Psoas muscle (tissue), 8 donors: ENCODE results near the gene HEATR1. TPM values are rescaled to one million over a fixed set of nuclear protein-coding genes. Genes with fewer than 3 reads are reported as not detected.

Experiments
- ATAC-seq, 4 donors: fragments of 200-7000 bp; cut with Tn5 transposase; one replicate each; pipeline ENCODE4 v1.9.1; 2020; ENCODE audit warnings: moderate library complexity in 3 of 4, mild to moderate bottlenecking in 2 of 4
- DNase-seq, 2 donors: peaks; one replicate each; pipeline ENCODE4 v3.0.0-alpha.2; 2020
- H3K27ac ChIP-seq: fragments of 200-600 bp; one replicate; pipeline ENCODE4 v1.8.0; 2022
- H3K27me3 ChIP-seq, 3 donors: fragments of 200-600 bp in 1 of 3; one replicate each; pipeline versions ENCODE4 v1.6.1 to v1.8.0; 2013 to 2022; ENCODE audit warnings: low read length in 2 of 3, mild to moderate bottlenecking in 2 of 3, moderate library complexity in 1 of 3; ENCODE audit not compliant: insufficient read depth in 3 of 3
- H3K36me3 ChIP-seq, 2 donors: fragments of 200-600 bp in 1 of 2; one replicate each; pipeline versions ENCODE4 v1.6.1 to v1.8.0; 2013 to 2022; ENCODE audit warnings: low read depth in 1 of 2, mild to moderate bottlenecking in 1 of 2, moderate library complexity in 1 of 2; ENCODE audit not compliant: insufficient read depth in 1 of 2
- H3K4me1 ChIP-seq: fragments of 200-600 bp; one replicate; pipeline ENCODE4 v1.8.0; 2022
- H3K4me3 ChIP-seq: fragments of 200-600 bp; one replicate; pipeline ENCODE4 v1.8.0; 2022; ENCODE audit warnings: mild to moderate bottlenecking
- H3K9me3 ChIP-seq: fragments of 200-600 bp; one replicate; pipeline ENCODE4 v1.8.0; 2022
- CTCF ChIP-seq: fragments of 200-600 bp; IDR thresholded peaks from one replicate; pipeline ENCODE4 v1.8.0; 2022; ENCODE audit warnings: antibody characterized with exemption
- WGBS, 3 donors: extraction: QIAGEN DNeasy Blood & Tissue Kit; methylation state at CpG; one replicate each; pipeline versions ENCODE4 v1.1.6 to v1.1.7; 2013; 5-methylcytosine and 5-hydroxymethylcytosine counted together
- intact Hi-C, 2 donors: fragments of 100-400 bp; cut with DNase I; formaldehyde crosslinking; loops; one replicate each; pipeline versions ENCODE4 v1.11.0 to v1.14.2; 2022
- polyA plus RNA-seq, 3 donors: library from polyadenylated mRNA; stranded (reverse); fragments of 200-250 nt; gene quantifications; one replicate each; pipeline ENCODE4 v1.2.3, GENCODE V29; 2013
- total RNA-seq, 4 donors: library from RNA; stranded (reverse); fragmentation: NEBNext Ultra II Directional in 2 of 4; extraction: Animal tissue kit (Norgen Biotek cat#: 25700) in 2 of 4; gene quantifications; one replicate each; pipeline versions ENCODE4 v1.2.1 to v1.2.4, GENCODE V29; 2021 to 2023
- donor health status: healthy with polysubstance abuse.
- donor health status: DM: no; HTN: no; CAD: no; lungs with moderate emphysema.
- donor health status: Bipolar disorder and iron deficiency.
- donor health status: healthy.
- donor health status: DM: yes; HTN: yes; CAD: no.
- donor health status: DM: no; HTN: no; CAD: no.
- donor health status: DM: no; HTN: no; CAD: no.
- donor health status: DM: yes; HTN: yes; CAD: no.

HEATR1 gene
- total and polyA plus RNA-seq, 7 donors: 4.5 to 23.9 (median 14.2) TPM

DNA sequence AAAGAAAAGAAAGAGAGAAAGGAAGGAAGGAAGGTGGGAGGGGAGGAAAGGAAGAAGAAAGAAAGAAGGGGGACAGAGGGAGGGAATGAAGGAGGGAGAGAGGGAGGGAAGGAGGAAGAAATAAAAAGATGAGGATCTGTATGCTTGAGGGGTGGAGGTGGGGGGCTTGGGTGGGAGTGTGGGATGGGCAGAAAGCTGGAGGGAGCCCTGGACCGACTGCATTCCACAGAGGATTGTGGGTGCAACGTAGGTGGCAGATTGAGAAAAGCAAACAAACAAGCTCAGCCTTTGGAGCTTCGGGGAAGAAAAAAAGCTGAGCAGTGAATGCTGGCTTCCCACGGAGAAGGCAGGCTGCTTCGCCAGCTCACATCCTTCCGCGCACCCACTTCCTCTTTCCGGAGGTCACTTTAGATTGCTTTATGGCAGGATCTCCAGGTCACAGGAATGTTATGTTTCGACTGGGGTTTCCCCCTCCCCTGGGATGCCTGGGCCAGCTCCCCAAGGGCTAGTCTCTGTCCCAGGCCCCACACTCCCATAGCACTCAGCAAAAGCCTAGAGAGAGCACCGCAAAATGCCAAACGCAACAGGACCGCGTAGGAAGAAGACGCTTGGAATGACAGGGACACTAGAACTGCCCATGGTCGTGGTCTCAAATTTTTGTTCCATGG is 101.2 kb downstream of the HEATR1 start:
- no peak for ATAC-seq

GRCh38 chr1:236502579-236502971 is 101.7 kb downstream of the HEATR1 start:
- no peaks in the 10 kb centered on the region for H3K9me3 ChIP-seq
- H3K36me3 ChIP-seq: no peaks in the 10 kb centered on the region
- 11 to 19% (median 12%) methylated on average over 2 of the region's 2 CpGs for WGBS, 3 donors
- ATAC-seq (no peak), DNase-seq (no peak)
- peaks cover 0 to 3% (median 0%) of the 10 kb centered on the region in 3 donors for H3K27me3 ChIP-seq
- intact Hi-C loops: no loop called here
- no peak for TF ChIP-seq CTCF
- H3K4me1 ChIP-seq: no peaks in the 10 kb centered on the region
- H3K4me3 ChIP-seq: no peak overlapping the region
- no peak overlapping the region for H3K27ac ChIP-seq

More for the DNA sequence above, 101.2 kb downstream of the HEATR1 start:
- peaks cover 0 to 3% (median 0%) of the 10 kb centered on the region in 3 donors for H3K27me3 ChIP-seq
- peak; percentile 25 to 64 for DNase-seq
- H3K9me3 ChIP-seq: no peaks in the 10 kb centered on the region
- TF ChIP-seq CTCF: no peak
- peak overlapping the region; percentile 36 for H3K4me3 ChIP-seq
- H3K27ac ChIP-seq: no peak overlapping the region
- 27 to 36% (median 31%) methylated on average over 14 to 15 of the region's 15 CpGs for WGBS, 3 donors
- intact Hi-C loops: no loop called here
- H3K4me1 ChIP-seq: no peaks in the 10 kb centered on the region
- H3K36me3 ChIP-seq: no peaks in the 10 kb centered on the region

DNA sequence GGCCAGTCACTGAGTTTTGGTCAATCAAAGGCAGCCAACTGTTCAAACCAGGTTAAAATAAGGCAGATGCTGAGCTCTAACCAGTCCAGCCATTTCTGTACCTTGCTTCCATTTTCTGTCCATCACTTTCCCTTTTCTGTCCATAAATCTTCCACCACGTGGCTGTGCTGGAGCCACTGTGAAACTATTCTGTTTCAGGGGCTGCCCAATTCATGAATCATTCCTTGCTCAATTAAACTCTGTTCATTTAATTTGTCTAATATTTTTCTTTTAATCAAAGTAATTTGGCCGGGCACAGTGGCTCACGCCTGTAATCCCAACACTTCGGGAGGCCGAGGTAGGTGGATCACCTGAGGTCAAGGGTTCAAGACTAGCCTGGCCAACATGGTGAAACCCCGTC is 103.2 kb downstream of the HEATR1 start:
- no peak for DNase-seq

More for the DNA sequence above, 103.2 kb downstream of the HEATR1 start:
- H3K27me3 ChIP-seq: peaks cover 0 to 3% (median 0%) of the 10 kb centered on the region in 3 donors
- 85 to 87% (median 85%) methylated on average over 6 of the region's 6 CpGs for WGBS, 3 donors
- H3K4me3 ChIP-seq: no peak overlapping the region
- H3K27ac ChIP-seq: no peak overlapping the region
- no peak for ATAC-seq
- TF ChIP-seq CTCF: no peak
- H3K4me1 ChIP-seq: no peaks in the 10 kb centered on the region
- intact Hi-C loops: no loop called here
- H3K9me3 ChIP-seq: no peaks in the 10 kb centered on the region
- no peaks in the 10 kb centered on the region for H3K36me3 ChIP-seq

Other genes with a start within 250 kb of the HEATR1 start
- gene EDARADD, start 210.2 kb downstream of the HEATR1 start, total RNA-seq: under 1 TPM in 1 of 4 donors, not detected in 3; 0.25 TPM
- gene EDARADD, start 210.2 kb downstream of the HEATR1 start, polyA plus RNA-seq: under 1 TPM in 1 of 3 donors, not detected in 2; 0.05 TPM
- gene LGALS8, start 80.5 kb downstream of the HEATR1 start, total RNA-seq: 10 to 100 TPM; 11.1 to 17.8 (median 13.4) TPM
- gene LGALS8, start 80.5 kb downstream of the HEATR1 start, polyA plus RNA-seq: 10 to 100 TPM; 10.1 to 12.8 (median 10.5) TPM
- gene ACTN2, start 82.0 kb upstream of the HEATR1 start, total RNA-seq: 1,000 to 10,000 TPM; 2,645 to 4,645 (median 3,147) TPM
- 1,000 to 10,000 TPM in 1 of 3 donors, 100 to 1,000 TPM in 2; 792 to 1,560 (median 952) TPM for gene ACTN2, start 82.0 kb upstream of the HEATR1 start, polyA plus RNA-seq
- gene MTR, start 190.8 kb upstream of the HEATR1 start, total RNA-seq: 10 to 100 TPM; 51.3 to 66.2 (median 53.6) TPM
- gene MTR, start 190.8 kb upstream of the HEATR1 start, polyA plus RNA-seq: 10 to 100 TPM in 1 of 3 donors, 1 to 10 TPM in 2; 6.8 to 12.2 (median 7.7) TPM